ENCODE measurements around the gene ZCCHC17. TPM values are rescaled to one million over a fixed set of nuclear protein-coding genes. Genes with fewer than 3 reads are reported as not detected.

ZCCHC17 gene
- total RNA-seq, 1 donor from 2014 or later: 12.2 TPM

GRCh38 chr1:31361607-31362006, 64.8 kb downstream of the ZCCHC17 start:
- TF ChIP-seq CTCF (IDR thresholded peaks at IDR 0.05; ENCODE audit: borderline replicate concordance): no peak
- no peak for DNase-seq
- H3K27ac ChIP-seq (replicated peaks): peak overlapping the region; percentile 96
- peaks cover 18% of the 10 kb centered on the region for H3K4me1 ChIP-seq
- peaks cover 55% of the 10 kb centered on the region for H3K36me3 ChIP-seq
- H3K27me3 ChIP-seq (ENCODE audit: low read depth): no peaks in the 10 kb centered on the region
- intact Hi-C loops (cut with micrococcal nuclease): no loop called here
- H3K9me3 ChIP-seq (replicated peaks): no peaks in the 10 kb centered on the region
- no peak overlapping the region for H3K4me3 ChIP-seq

GRCh38 chr1:31362032-31362431, 65.2 kb downstream of the ZCCHC17 start:
- intact Hi-C loops (cut with micrococcal nuclease): no loop called here
- Histone ChIP-seq H3K4me3 (no peak overlapping the region), H3K36me3 (peaks cover 58% of the 10 kb centered on the region), H3K9me3 (replicated peaks) (no peaks in the 10 kb centered on the region), H3K4me1 (peaks cover 22% of the 10 kb centered on the region), H3K27me3 (ENCODE audit: low read depth) (no peaks in the 10 kb centered on the region), H3K27ac (replicated peaks) (peak overlapping the region; percentile 96)
- DNase-seq: no peak
- TF ChIP-seq CTCF (IDR thresholded peaks at IDR 0.05; ENCODE audit: borderline replicate concordance): no peak

GRCh38 chr1:31364561-31365250, 67.9 kb downstream of the ZCCHC17 start:
- Histone ChIP-seq H3K27ac (replicated peaks) (peak overlapping the region; percentile 96), H3K36me3 (peaks cover 74% of the 10 kb centered on the region), H3K4me3 (no peak overlapping the region), H3K9me3 (replicated peaks) (no peaks in the 10 kb centered on the region), H3K4me1 (peaks cover 38% of the 10 kb centered on the region), H3K27me3 (ENCODE audit: low read depth) (no peaks in the 10 kb centered on the region)
- intact Hi-C loops (cut with micrococcal nuclease): no loop called here
- no peak for TF ChIP-seq CTCF (IDR thresholded peaks at IDR 0.05; ENCODE audit: borderline replicate concordance)
- no peak for DNase-seq

GRCh38 chr1:31366796-31367195, 70.0 kb downstream of the ZCCHC17 start:
- Histone ChIP-seq H3K27ac (replicated peaks) (peak overlapping the region; percentile 96), H3K9me3 (replicated peaks) (no peaks in the 10 kb centered on the region), H3K27me3 (ENCODE audit: low read depth) (no peaks in the 10 kb centered on the region), H3K4me3 (peak overlapping the region; percentile 75), H3K4me1 (peaks cover 44% of the 10 kb centered on the region), H3K36me3 (peaks cover 73% of the 10 kb centered on the region)
- DNase-seq: no peak
- TF ChIP-seq CTCF (IDR thresholded peaks at IDR 0.05; ENCODE audit: borderline replicate concordance): no peak
- intact Hi-C loops (cut with micrococcal nuclease): no loop called here

- H3K27ac ChIP-seq (replicated peaks): peak overlapping the region; percentile 96
- intact Hi-C loops (cut with micrococcal nuclease): no loop called here
- H3K4me3 ChIP-seq: peak overlapping the region; percentile 75
- TF ChIP-seq CTCF (IDR thresholded peaks at IDR 0.05; ENCODE audit: borderline replicate concordance): no peak
- H3K36me3 ChIP-seq: peaks cover 75% of the 10 kb centered on the region
- H3K9me3 ChIP-seq (replicated peaks): no peaks in the 10 kb centered on the region
- DNase-seq: peak; percentile 46
- H3K4me1 ChIP-seq: peaks cover 60% of the 10 kb centered on the region
- H3K27me3 ChIP-seq (ENCODE audit: low read depth): no peaks in the 10 kb centered on the region
Measured at GRCh38 chr1:31368611-31369107, 71.8 kb downstream of the ZCCHC17 start.

Measured in left ventricle myocardium inferior (tissue), 1 donor.